SK-N-SH (cell line): ENCODE data around the gene JPH2. TPM values are rescaled to one million over a fixed set of nuclear protein-coding genes. Genes with fewer than 3 reads are reported as not detected.

ENCODE experiments used
- CTCF ChIA-PET: fragments of 300-600, 350-600 bp; formaldehyde crosslinking; extraction: SDS; loops from one replicate; lab custom pipeline; 2021; lab: Yijun Ruan, JAX
- POLR2A ChIA-PET: fragments of 350-600 bp; sonication (Branson Sonifier 250); formaldehyde crosslinking; extraction: SDS; loops from one replicate; lab custom pipeline; 2020; ENCODE audit warnings: antibody characterized with exemption, inconsistent platforms; lab: Yijun Ruan, JAX
- DNase-seq: peaks from one replicate; pipeline ENCODE4 v3.0.0; 2012
- H2AFZ ChIP-seq: fragments of 200-600 bp; sonication (generic); 2 replicates; pipeline ENCODE4 v1.8.1; 2016; ENCODE audit warnings: antibody characterized with exemption, mild to moderate bottlenecking, low read depth
- H3F3A ChIP-seq: fragments of 200-600 bp; sonication (generic); replicated peaks from 2 replicates; pipeline ENCODE3; 2016; ENCODE audit warnings: antibody characterized with exemption, mild to moderate bottlenecking; ENCODE audit not compliant: insufficient read depth
- H3K27ac ChIP-seq, 2 experiments: fragments of 200-500 bp in 1 of 2; fragments of 200-600 bp in 1 of 2; sonication (Bioruptor generic) in 1 of 2; sonication (generic), shearing (Covaris generic) in 1 of 2; 2 replicates each; pipeline versions ENCODE4 v1.5.1 to v1.6.1; 2014 to 2016; ENCODE audit warnings: low read depth in 2 of 2, inconsistent platforms in 1 of 2, low read length in 1 of 2, mild to moderate bottlenecking in 1 of 2, mixed read lengths in 1 of 2
- H3K27me3 ChIP-seq: fragments of 200-600 bp; sonication (generic), shearing (Covaris generic); 2 replicates; pipeline ENCODE4 v1.6.1; 2016; ENCODE audit warnings: mixed run types; ENCODE audit not compliant: insufficient read depth
- H3K36me3 ChIP-seq, 2 experiments: fragments of 200-500 bp in 1 of 2; fragments of 200-600 bp in 1 of 2; sonication (Bioruptor generic) in 1 of 2; sonication (generic) in 1 of 2; replicated peaks in 1 of 2; 2 replicates each; pipeline versions ENCODE3 to v1.5.1; 2014 to 2016; ENCODE audit warnings: low read length in 1 of 2, mild to moderate bottlenecking in 1 of 2; ENCODE audit not compliant: insufficient read depth in 2 of 2, control insufficient read depth in 1 of 2
- H3K4me1 ChIP-seq, 2 experiments: fragments of 200-500 bp in 1 of 2; fragments of 200-600 bp in 1 of 2; sonication (Bioruptor generic) in 1 of 2; sonication (generic), shearing (Covaris generic) in 1 of 2; 2 replicates each; pipeline versions ENCODE4 v1.5.1 to v1.6.1; 2014 to 2016; ENCODE audit warnings: low read depth in 1 of 2, low read length in 1 of 2, mixed run types in 1 of 2; ENCODE audit not compliant: insufficient read depth in 2 of 2, control insufficient read depth in 1 of 2
- H3K4me2 ChIP-seq: fragments of 200-600 bp; sonication (generic), shearing (Covaris generic); 2 replicates; pipeline ENCODE4 v1.6.1; 2017; ENCODE audit warnings: mixed run types
- H3K4me3 ChIP-seq, 2 experiments: fragments of 200-500 bp in 1 of 2; fragments of 200-600 bp in 1 of 2; sonication (Bioruptor generic) in 1 of 2; sonication (generic), shearing (Covaris generic) in 1 of 2; 2 replicates each; pipeline versions ENCODE4 v1.5.1 to v1.8.1; 2014 to 2016; ENCODE audit warnings: low read depth in 2 of 2, inconsistent platforms in 1 of 2, low read length in 1 of 2, mild to moderate bottlenecking in 1 of 2, mixed read lengths in 1 of 2, moderate library complexity in 1 of 2
- H3K79me2 ChIP-seq: fragments of 200-600 bp; sonication (generic); 2 replicates; pipeline ENCODE4 v1.8.1; 2017; ENCODE audit warnings: mild to moderate bottlenecking; ENCODE audit not compliant: insufficient read depth
- H3K9ac ChIP-seq: fragments of 200-600 bp; sonication (generic); 2 replicates; pipeline ENCODE4 v1.6.1; 2017; ENCODE audit warnings: mixed run types
- H3K9me2 ChIP-seq: fragments of 200-600 bp; sonication (generic); 2 replicates; pipeline ENCODE4 v1.6.1; 2017; ENCODE audit warnings: mixed run types
- H3K9me3 ChIP-seq: fragments of 200-600 bp; sonication (generic); 2 replicates; pipeline ENCODE4 v1.6.1; 2017; ENCODE audit warnings: mixed run types, mild to moderate bottlenecking, moderate library complexity
- H4K20me1 ChIP-seq: fragments of 200-600 bp; sonication (generic); 2 replicates; pipeline ENCODE4 v1.6.1; 2017; ENCODE audit warnings: mild to moderate bottlenecking, mixed run types; ENCODE audit not compliant: insufficient read depth
- CTCF ChIP-seq: fragments of 200-600 bp; sonication (generic); IDR thresholded peaks from 2 replicates; pipeline ENCODE4 v1.6.1; 2017; ENCODE audit warnings: antibody characterized with exemption, mild to moderate bottlenecking, moderate library complexity
- ELF1 ChIP-seq: IDR thresholded peaks from 2 replicates; pipeline ENCODE4 v1.4.0; 2012
- EZH2phosphoT487 ChIP-seq: fragments of 200-600 bp; sonication (generic); IDR thresholded peaks from 2 replicates; pipeline ENCODE4 v1.6.1; 2017; ENCODE audit warnings: low read depth, mixed run types, mild to moderate bottlenecking, antibody characterized with exemption, moderate library complexity, borderline replicate concordance
- FOSL2 ChIP-seq: IDR thresholded peaks from 2 replicates; pipeline ENCODE4 v1.4.0; 2012; ENCODE audit warnings: low read depth, mild to moderate bottlenecking, moderate library complexity, borderline replicate concordance
- FOXJ3 ChIP-seq: sonication (generic); formaldehyde crosslinking; IDR thresholded peaks from 2 replicates; pipeline ENCODE4 v1.5.1; 2020; ENCODE audit warnings: mild to moderate bottlenecking, missing genetic modification reagents
- FOXM1 ChIP-seq: IDR thresholded peaks from 2 replicates; pipeline ENCODE4 v1.4.0; 2012; ENCODE audit warnings: low read depth, mild to moderate bottlenecking
- GATA2 ChIP-seq: sonication (generic); formaldehyde crosslinking; IDR thresholded peaks from 2 replicates; pipeline ENCODE4 v1.5.0; 2020; ENCODE audit warnings: mild to moderate bottlenecking, missing genetic modification reagents
- JUND ChIP-seq: IDR thresholded peaks from 2 replicates; pipeline ENCODE4 v1.4.0; 2012
- MEF2A ChIP-seq: IDR thresholded peaks from 2 replicates; pipeline ENCODE4 v1.4.0; 2012; ENCODE audit warnings: low read depth, borderline replicate concordance
- NFIC ChIP-seq: IDR thresholded peaks from 2 replicates; pipeline ENCODE4 v1.4.0; 2012; ENCODE audit warnings: borderline replicate concordance
- PBX3 ChIP-seq: IDR thresholded peaks from 2 replicates; pipeline ENCODE4; 2012
- POLR2AphosphoS5 ChIP-seq: IDR thresholded peaks from 2 replicates; pipeline ENCODE4 v1.6.1; 2012; ENCODE audit warnings: low read depth, low read length
- SMC3 ChIP-seq: IDR thresholded peaks from 2 replicates; pipeline ENCODE4 v1.6.1; 2012; ENCODE audit warnings: low read depth, low read length, improper control_type of control experiment
- USF2 ChIP-seq: fragments of 150-350 bp; IDR thresholded peaks from 2 replicates; pipeline ENCODE4 v1.6.1; 2017; ENCODE audit warnings: antibody characterized with exemption, low read length, low read depth, borderline replicate concordance
- WGBS: methylation state at CpG from one replicate; pipeline ENCODE4 v1.1.6; 2017; ENCODE audit warnings: low lambda C conversion rate; 5-methylcytosine and 5-hydroxymethylcytosine counted together
- polyA plus RNA-seq, 3 experiments: library from polyadenylated mRNA; depleted of rRNA; stranded (reverse); fragments of >200 nt; gene quantifications; 2 replicates each; pipeline ENCODE4 v1.2.3, GENCODE V29; 2012
- TF ChIP-seq, protein P1 (sequence below): fragments of 150-350 bp; IDR thresholded peaks from 2 replicates; pipeline ENCODE4 v1.6.1; 2016; ENCODE audit warnings: mild to moderate bottlenecking, low read depth, low read length
- TF ChIP-seq, protein P2 (sequence below): IDR thresholded peaks from 2 replicates; pipeline ENCODE4 v1.4.0; 2012; ENCODE audit warnings: low read depth
- TF ChIP-seq, protein P3 (sequence below): IDR thresholded peaks from 2 replicates; pipeline ENCODE4 v1.6.1; 2012; ENCODE audit warnings: mild to moderate bottlenecking, low read depth, low read length, moderate library complexity

Gene JPH2
- polyA plus RNA-seq, 1 of the 3 experiments (the other 2 are of a cell fraction), result 0.67 TPM

- DNase-seq, result no peak
- POLR2A ChIA-PET, result no interaction called here
- H3K27ac ChIP-seq, result no peak overlapping the region
- H3K36me3 ChIP-seq, result no peaks in the 10 kb centered on the region
- no peak overlapping the region for H3K4me3 ChIP-seq
- no peak overlapping the region for H2AFZ ChIP-seq
- no peaks in the 10 kb centered on the region for H4K20me1 ChIP-seq
- no peaks in the 10 kb centered on the region for H3F3A ChIP-seq
- TF ChIP-seq GATA2 (CRISPR knock-in tag) (no peak), ELF1 (no peak), FOXJ3 (CRISPR knock-in tag) (no peak), SMC3 (no peak), POLR2AphosphoS5 (no peak), PBX3 (no peak), USF2 (no peak), MEF2A (no peak), JUND (no peak), FOXM1 (no peak), FOSL2 (no peak)
- TF ChIP-seq, protein P1, sequence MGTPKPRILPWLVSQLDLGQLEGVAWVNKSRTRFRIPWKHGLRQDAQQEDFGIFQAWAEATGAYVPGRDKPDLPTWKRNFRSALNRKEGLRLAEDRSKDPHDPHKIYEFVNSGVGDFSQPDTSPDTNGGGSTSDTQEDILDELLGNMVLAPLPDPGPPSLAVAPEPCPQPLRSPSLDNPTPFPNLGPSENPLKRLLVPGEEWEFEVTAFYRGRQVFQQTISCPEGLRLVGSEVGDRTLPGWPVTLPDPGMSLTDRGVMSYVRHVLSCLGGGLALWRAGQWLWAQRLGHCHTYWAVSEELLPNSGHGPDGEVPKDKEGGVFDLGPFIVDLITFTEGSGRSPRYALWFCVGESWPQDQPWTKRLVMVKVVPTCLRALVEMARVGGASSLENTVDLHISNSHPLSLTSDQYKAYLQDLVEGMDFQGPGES, result no peak
- TF ChIP-seq, protein P2, sequence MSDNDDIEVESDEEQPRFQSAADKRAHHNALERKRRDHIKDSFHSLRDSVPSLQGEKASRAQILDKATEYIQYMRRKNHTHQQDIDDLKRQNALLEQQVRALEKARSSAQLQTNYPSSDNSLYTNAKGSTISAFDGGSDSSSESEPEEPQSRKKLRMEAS, result no peak
- TF ChIP-seq, all 33 proteins: peak for 0
- CTCF ChIA-PET, result interaction anchor here (19.9 kb wide), 1 partner anchor 71 kb away, joined by 618 read pairs; no protein-coding TSS in a partner anchor
- Histone ChIP-seq H3K9ac (no peak overlapping the region), H3K27me3 (no peaks in the 10 kb centered on the region), H3K4me2 (no peak overlapping the region), H3K9me3 (no peaks in the 10 kb centered on the region), H3K4me1 (peaks cover 14 to 21% of the 10 kb centered on the region in 2 experiments; a peak in 2 of 4 replicates), H3K9me2 (no peaks in the 10 kb centered on the region), H3K79me2 (no peaks in the 10 kb centered on the region)
- 84% methylated on average over 7 of the region's 7 CpGs for WGBS
These were observed 3.7 kb downstream of the JPH2 start for GRCh38 chr20:44183282-44183681.

- Histone ChIP-seq H4K20me1 (no peaks in the 10 kb centered on the region), H3K4me1 (peaks cover 14 to 16% of the 10 kb centered on the region in 2 experiments; a peak in 2 of 4 replicates), H3K79me2 (no peaks in the 10 kb centered on the region), H3K9me2 (no peaks in the 10 kb centered on the region), H3K4me3 (no peak overlapping the region), H3K4me2 (no peak overlapping the region), H3K9ac (no peak overlapping the region), H2AFZ (no peak overlapping the region), H3K36me3 (no peaks in the 10 kb centered on the region), H3K27ac (no peak overlapping the region), H3F3A (no peaks in the 10 kb centered on the region), H3K27me3 (no peaks in the 10 kb centered on the region), H3K9me3 (no peaks in the 10 kb centered on the region)
- DNase-seq, result no peak
- POLR2A ChIA-PET, result no interaction called here
- CTCF ChIA-PET, result interaction anchor here (19.9 kb wide), 1 partner anchor 71 kb away, joined by 618 read pairs; no protein-coding TSS in a partner anchor
- WGBS, result 54% methylated on average over 3 of the region's 3 CpGs
- TF ChIP-seq CTCF (no peak), FOXJ3 (CRISPR knock-in tag) (no peak), JUND (no peak), NFIC (no peak), FOXM1 (no peak), EZH2phosphoT487 (no peak)
- TF ChIP-seq, protein P3, sequence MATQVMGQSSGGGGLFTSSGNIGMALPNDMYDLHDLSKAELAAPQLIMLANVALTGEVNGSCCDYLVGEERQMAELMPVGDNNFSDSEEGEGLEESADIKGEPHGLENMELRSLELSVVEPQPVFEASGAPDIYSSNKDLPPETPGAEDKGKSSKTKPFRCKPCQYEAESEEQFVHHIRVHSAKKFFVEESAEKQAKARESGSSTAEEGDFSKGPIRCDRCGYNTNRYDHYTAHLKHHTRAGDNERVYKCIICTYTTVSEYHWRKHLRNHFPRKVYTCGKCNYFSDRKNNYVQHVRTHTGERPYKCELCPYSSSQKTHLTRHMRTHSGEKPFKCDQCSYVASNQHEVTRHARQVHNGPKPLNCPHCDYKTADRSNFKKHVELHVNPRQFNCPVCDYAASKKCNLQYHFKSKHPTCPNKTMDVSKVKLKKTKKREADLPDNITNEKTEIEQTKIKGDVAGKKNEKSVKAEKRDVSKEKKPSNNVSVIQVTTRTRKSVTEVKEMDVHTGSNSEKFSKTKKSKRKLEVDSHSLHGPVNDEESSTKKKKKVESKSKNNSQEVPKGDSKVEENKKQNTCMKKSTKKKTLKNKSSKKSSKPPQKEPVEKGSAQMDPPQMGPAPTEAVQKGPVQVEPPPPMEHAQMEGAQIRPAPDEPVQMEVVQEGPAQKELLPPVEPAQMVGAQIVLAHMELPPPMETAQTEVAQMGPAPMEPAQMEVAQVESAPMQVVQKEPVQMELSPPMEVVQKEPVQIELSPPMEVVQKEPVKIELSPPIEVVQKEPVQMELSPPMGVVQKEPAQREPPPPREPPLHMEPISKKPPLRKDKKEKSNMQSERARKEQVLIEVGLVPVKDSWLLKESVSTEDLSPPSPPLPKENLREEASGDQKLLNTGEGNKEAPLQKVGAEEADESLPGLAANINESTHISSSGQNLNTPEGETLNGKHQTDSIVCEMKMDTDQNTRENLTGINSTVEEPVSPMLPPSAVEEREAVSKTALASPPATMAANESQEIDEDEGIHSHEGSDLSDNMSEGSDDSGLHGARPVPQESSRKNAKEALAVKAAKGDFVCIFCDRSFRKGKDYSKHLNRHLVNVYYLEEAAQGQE, result no peak
- TF ChIP-seq, protein P1, result no peak
These were observed 4.1 kb downstream of the JPH2 start for GRCh38 chr20:44182863-44183262.
